Activated T-helper 1 cell treated with anti-CD3 and anti-CD28 coated beads, Interleukin-2, amount 50 U/mL, for 16 hours (primary cell): ENCODE data around the gene COL11A2.
"Not testable (repeated sequence)": the region's sequence is repeated elsewhere in the genome, so short reads cannot be mapped to it uniquely, and the experiment has no call there.

Experiments
- DNase-seq, 2 donors: peaks; one replicate each; pipeline ENCODE4 v3.0.0-alpha.2; 2020; ENCODE audit warnings: low read depth in 1 of 2, low spot score in 1 of 2

The COL11A2 gene

DNA sequence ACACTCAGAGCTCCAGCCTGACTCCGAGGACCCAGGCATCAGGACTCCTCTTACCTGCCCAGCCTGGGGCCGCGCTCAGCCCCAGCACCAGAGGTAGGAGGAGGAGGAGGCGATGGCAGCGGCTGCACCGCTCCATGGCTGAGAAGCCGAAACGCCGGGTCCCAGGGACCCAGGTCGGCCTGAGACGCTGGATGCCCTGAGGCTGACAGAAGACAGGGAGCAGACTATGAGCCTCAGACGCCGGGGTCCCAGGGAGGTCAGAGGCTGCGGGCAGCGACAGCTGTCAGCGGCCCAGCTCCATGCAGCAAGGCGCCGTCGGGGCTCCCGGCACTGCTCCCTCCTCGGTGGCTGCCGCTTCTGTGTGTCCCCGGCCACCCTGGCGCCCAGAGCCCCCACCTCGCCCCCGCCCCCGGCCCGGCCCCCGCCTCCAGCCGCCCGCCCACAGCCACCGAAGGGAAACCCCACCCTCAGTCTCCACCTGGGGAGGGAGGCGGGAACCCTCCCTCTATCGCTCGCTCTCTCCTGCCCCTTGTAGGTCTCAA, at the start of gene COL11A2:
Gene COL11A2, minus strand, starts transcription at position 363 of the 542 bp plus-strand sequence. Its CDS starts 227 bp downstream, at position 136.
- no peak for DNase-seq

DNA sequence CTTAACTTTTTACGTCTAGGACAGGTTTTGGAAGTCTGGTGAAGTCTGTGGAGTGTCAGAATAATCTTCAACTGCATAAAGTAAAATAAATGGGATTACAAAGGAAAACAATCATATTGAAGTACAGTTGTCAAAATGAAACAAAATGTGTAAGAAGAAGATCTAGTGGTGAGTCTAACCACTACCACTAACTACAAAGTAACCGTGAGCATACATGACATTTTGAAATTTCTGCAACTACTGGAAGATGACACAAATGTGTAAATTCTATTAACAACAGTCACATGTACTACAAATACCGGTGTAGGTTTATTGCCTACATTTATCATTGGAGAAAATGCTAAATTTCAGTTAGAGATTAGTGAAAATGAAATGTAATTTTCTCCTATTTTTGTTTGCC, 49.7 kb upstream of the COL11A2 start:
- DNase-seq, result no peak

DNA sequence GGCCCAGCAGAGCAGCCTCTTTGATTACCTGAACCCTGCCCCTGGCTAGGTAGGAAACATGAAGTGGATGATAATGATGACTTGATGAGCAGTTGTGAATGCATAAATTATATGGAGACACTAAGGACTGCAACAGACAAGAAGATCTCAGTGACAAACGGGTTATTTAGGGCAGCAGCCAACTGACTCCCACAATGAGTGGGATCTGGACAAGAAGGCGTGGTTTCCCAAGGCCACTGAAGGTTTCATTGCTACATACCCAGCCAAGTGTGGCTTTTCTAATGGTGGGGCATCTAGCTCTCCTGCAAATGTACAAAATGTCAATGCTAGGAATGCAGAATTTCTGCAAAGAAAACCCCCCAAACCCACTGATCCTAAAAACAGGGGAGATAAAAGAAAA, 45.5 kb upstream of the COL11A2 start:
- DNase-seq, result no peak

DNA sequence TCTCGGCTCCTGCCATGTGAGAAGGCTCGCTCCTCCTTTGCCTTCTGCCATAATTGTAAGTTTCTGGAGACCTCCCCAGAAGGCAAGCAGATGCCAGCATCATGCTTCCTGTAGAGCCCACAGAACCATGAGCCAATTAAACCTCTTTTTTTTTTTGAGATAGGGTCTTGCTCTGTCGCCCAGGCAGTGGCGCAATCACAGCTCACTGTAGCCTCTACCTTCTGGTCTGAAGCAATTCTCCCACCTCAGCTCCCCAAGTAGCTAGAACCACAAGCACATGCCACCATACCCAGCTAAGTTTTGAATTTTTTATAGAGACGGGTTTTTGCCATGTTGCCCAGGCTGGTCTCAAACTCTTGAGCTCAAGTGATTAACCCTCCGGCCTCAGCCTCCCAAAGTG, 44.6 kb upstream of the COL11A2 start:
- DNase-seq, result no peak

DNA sequence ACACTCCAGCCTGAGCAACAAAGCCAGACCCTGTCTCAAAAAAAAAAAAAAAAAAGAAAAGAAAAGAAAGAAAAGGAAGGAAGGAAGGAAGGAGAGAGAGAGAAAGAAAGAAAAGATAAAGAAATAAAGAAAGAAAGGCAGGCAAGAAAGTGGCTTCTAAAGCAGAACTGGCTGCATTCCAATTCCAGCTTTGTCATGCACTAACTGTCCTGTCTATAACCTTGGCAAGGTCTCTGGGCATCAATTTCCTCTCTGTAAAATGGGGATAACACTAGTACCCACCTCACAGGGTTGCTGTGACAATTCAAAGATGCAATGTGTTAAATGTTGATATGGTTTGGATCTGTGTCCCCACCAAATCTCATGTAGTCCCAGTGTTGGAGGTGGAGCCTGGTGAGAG, 44.1 kb upstream of the COL11A2 start:
- DNase-seq, result no peak

DNA sequence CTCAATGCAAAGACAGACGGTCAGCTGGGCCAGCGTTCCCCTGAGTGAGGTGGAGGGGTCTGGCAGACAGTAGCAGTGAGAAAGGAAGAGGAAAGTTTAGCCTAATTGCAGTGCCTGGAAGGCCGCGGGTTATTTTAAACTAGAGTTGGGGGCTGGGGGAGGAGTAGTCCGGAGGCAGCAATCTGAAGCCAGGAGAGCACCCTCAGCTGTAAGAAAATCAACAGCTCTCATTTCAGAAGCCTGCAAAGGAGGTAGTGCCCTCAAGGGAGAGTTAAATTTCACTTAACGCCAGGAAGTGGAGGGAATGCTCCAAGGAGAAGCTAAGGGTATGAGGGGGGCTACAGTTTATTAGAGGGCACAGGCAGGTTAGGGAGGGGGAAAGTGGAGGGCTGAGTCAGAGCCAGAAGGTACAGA, 43.0 kb upstream of the COL11A2 start:
- DNase-seq, result no peak

DNA sequence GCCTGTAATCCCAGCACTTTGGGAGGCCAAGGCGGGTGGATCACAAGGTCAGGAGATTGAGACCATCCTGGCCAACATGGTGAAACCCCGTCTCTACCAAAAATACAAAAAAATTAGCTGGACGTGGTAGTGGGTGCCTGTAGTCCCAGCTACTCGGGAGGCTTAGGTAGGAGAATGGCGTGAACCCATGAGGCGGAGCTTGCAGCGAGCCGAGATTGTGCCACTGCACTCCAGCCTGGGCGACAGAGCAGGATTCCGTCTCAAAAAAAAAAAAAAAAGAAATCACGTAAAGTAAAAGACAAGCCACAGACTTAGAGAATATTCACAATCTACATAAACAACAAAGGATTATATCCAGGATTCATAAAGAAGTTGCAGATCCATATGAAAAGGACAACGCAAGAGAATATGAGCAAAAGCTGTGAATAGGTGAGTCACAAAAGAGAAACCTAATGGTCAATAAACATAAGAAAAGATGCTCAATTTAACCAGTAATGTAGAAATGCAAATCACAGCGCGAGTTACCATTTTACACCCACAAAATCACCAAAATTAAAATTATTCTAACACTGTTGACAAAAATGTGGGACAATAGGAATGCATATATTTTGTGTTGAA, 34.3 kb upstream of the COL11A2 start:
- DNase-seq, result not testable (repeated sequence)

DNA sequence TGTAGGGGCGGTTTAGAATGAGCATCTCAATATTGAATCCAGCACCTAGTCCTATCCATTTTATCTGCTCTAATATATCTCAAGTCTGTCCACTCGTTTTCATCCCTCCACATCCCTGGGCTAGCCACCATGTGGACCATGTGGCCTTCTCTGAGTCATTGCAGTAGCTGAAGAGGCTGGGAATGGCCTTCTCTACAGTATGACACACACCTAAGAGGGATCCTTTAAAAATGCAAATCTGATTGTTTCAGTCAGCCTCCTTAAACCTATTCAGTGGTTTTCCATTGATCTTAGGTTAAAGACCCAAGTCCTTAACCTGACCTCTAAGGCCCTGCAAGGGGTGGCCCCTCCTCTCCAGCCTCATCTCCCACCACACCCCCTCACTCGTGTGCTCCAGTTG, 25.4 kb upstream of the COL11A2 start:
- DNase-seq, result no peak

DNA sequence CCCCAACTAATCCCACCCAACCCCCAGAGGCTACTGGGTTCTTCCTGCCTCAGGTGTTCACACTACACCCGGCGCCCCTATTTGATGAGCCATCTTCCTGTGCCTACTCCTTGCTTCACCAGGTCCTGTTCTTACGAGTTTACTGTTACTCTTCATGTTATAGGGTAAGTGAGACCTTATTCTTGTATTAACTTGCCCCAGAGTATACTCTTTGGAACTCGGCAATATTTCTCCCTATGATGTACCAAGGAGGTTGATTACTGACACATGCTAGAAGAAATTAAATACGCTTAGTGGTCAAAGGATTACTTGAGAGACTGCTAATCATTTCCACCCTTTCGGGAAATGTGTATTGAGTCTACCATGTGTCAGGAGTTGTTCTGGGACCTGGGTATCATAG, 25.0 kb upstream of the COL11A2 start:
- DNase-seq, result no peak

DNA sequence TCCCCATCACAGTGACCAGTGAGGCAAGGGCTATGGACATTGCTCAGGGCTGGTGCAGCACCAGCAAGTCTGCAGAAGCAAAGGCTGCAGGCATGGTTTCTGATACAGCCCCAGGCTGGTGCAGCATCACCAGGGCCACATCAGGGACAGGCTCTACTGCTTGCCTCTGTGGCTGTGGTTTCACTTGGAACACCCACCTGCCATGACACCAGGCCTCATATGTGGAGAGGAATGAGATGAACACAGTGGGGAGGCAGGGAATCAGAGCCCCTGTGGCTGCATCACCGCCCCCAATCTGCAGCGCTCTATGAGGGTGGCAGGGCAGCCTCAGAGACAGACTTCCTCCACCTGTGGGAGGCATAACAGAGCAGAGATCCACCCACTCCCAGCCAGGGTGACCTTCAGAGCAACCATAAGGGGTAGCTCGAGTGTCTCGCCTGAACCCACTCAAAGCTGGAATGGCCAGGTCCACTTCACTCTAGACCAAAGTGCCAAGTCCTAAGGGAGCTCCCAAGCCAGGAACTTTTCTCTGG, 23.9 kb upstream of the COL11A2 start:
- DNase-seq, result no peak

DNA sequence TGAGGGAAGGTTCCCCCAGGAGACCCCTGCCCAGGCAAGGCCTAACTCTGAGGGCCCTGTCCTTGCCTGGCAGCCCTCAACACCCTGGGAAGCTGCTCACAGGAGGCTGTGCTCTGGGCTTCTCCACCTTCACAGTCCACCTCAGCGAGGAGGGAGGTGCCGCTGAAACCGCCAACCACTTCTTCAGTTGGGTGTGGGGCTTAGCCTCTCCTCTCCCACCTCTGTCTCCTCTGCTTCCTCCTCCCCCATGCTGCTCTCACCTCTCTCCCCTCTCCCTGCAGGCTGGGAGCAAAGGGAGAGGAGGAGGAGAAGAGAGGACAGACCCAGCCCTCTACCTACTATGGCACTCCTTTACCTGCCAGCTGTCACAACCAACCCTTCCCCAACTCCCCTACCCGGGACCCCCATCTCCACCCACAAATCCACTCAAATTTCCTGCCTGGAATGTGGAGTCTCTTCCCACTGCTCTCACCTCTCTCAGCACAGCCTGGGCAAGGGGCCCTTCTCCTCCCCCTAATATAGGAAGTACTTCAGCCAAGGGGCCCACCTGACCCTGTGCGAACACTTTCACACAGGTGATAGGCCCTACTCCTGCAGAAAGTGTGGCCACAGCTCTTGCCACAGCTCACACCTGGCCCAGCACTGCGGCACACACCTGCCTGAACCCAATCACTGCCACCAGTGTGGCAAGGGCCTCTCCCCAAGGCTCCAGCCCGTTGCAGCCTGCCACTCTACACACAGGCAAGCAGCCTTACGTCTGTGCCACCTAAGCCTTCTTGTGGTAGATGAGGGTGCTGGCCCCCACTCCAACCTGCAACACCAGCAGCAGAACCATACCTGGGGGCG, 23.2 kb upstream of the COL11A2 start:
- DNase-seq, result no peak

DNA sequence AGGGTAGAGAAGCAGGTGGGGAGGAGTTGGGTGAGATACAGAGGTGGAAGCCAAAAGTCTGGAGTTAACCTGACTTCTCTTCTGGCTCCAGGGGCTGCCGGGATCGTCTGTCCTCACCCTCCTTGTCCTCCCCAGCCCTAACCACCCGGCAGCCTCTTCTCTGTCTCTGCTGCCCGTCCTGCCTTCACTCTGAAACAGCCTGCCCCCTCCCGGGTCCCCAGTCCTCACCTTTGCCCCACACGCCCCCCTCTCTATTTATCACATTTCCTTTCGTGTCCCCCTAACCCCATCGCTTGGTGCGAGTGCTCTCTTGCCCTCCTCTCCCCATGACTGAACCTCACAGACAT, 21.7 kb upstream of the COL11A2 start:
- DNase-seq, result no peak

DNA sequence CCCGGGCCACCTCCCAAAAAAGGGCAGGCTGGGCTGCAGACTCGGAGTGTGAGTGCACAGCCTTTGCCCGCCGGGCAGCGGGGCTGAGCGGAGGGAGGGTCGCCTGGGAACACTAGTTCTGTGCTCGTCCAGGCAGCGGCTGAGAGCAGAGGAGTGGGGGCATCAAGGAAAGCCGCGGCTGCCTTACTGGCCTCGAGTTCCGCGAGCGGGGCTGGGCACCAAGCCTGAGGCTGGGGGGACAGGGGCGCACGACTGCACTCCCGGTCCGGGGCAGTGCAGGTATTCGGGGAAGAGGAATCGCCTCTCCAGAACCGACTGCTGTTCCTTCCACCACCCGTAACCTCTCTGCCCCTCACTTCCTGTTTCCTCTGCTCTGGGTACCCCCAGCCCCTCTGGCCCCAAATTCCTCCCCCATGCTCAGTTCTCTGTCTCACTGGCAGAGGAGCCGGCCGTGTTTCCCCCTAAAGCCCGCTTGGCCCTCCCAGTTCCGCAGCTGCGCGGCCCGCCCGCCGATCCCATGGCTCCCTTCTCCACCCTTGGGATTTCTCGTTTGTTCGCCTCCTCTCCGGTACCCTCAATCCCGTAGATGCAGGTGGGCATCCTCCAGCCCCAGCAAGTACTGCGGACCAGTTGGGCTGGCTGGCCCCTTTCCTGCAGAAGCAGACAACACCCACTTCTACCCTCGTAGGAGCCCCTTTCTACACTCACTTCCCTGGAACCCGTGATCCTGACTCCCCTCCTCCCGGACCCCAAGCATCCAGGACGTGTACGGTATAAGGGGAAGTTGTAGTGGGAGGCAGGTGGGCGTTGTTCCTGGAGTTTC, 21.1 kb upstream of the COL11A2 start:
- DNase-seq, result no peak

DNA sequence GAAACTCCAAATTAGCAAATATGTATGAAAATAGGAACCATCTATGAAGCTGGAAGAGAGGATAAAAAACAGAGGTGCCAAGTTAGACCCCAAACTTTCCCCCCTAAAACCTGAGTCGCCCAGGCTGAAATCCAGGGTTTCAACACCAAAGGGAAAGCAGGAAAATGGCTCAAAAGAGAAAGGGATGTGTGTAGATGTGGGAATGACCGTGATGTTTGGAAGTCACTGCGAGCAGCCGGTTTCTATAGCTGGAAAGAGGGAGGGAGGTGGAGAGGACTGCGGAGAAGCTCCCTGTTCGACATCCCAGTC, 20.5 kb upstream of the COL11A2 start:
- DNase-seq, result no peak

DNA sequence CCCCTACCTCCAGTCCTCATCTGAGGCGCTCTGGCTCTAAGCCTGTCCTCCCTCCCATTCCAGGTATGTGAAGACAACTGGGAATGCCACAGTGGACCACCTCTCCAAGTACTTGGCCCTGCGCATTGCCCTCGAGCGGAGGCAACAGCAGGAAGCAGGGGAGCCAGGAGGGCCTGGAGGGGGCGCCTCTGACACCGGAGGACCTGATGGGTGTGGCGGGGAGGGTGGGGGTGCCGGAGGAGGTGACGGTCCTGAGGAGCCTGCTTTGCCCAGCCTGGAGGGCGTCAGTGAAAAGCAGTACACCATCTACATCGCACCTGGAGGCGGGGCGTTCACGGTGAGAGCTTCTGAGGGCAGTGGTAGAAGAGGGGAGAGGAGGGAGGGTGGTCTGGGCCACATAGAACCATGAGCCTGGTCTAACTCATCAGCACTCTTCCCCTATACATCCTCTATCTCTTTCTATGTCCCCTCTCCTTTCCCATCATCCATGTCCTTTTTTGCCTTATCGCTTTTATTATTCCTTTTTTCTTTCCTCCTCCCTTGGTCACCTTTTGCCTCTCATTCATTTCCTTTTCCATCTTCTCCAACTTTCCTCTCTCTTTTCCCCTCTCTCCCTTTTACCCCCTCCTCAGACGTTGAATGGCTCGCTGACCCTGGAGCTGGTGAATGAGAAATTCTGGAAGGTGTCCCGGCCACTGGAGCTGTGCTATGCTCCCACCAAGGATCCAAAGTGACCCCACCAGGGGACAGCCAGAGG, 19.6 kb upstream of the COL11A2 start:
- no peak for DNase-seq

DNA sequence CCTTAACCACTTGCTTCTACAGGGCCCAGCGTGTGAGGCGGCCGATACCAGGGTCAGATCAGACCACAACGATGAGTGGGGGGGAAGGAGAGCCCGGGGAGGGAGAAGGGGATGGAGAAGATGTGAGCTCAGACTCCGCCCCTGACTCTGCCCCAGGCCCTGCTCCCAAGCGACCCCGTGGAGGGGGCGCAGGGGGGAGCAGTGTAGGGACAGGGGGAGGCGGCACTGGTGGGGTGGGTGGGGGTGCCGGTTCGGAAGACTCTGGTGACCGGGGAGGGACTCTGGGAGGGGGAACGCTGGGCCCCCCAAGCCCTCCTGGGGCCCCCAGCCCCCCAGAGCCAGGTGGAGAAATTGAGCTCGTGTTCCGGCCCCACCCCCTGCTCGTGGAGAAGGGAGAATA, 18.9 kb upstream of the COL11A2 start:
- no peak for DNase-seq

DNA sequence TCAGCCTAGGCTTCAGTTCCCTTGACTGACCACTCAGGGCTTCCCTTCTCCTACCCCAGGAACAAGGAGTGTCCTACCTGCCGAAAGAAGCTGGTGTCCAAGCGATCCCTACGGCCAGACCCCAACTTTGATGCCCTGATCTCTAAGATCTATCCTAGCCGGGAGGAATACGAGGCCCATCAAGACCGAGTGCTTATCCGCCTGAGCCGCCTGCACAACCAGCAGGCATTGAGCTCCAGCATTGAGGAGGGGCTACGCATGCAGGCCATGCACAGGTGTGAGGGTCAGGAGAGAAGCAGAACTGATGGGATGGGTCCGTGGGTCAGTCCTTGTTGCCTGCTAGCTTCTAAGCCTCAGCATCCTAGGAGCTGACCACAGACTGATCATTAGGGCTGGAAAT, 17.6 kb upstream of the COL11A2 start:
- DNase-seq, result no peak

DNA sequence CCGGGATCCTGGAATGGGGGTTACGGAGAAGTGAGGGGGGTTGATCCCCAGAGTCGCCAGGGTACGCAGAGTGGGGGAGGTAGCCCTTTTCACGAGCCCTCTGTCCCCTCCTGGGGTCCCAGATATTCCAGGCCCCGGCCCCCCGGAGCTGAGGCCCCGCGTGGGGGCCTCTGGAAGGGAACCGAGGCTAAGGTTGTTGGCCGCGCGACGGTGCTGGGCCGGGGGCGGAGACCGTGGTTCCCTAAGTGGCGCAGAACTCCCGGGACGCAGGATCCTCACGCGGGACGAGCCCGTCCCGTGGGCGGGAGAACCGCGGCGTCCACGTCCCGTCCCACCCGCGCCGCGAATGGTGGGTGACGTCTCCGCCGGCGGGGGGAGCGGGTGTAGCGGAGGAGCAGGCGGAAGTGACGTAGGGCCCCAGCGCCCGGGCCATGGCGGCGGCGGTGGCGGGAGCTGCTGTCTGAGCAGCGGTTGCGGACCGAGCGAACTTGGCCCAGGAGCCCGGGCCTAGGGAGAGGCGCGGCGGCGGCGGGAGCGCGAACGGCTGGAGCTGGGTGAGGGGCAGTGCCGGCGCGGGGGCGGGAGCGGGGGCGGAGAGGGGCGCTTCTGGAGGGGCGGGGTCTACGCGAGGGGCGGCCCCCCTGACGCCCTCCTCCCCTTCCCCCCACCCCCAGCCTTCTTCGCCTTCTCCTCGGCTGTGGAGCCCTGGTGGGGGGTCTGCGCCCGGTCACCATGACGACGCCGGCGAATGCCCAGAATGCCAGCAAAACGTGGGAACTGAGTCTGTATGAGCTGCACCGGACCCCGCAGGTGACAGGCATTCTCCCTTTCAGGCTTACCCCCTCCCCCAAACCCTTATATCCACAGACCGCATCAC, 16.1 kb upstream of the COL11A2 start, which contains the start of gene RING1:
Gene RING1, plus strand, starts transcription at position 410 of the 877 bp plus-strand sequence. Its CDS starts 323 bp downstream, at position 733.
- DNase-seq, result peak; percentile 71 to 80

DNA sequence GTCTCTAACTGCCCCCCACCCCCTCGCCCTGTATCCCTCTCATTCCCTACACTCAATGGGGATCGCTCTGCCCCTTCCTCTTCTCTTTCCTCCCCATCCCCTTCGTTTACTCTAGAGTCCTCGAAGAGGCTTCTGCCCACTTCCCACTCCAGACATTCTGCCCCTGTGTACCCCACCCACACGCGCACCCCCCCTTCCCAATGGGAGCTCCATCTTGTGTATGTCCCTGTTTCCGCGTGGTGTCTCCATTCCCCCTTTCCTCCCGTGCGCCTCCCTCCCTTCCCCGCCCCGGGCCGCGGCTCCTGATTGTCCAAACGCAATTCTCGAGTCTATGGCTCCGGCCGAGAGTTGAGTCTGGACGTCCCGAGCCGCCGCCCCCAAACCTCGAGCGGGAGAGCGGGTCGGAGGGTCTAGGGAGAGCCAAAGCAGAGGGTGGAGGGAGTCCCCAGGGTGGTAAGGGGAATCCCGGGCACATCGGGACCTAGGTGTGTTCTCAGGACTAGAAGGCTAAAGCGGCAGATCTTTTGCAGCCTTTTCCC, 15.4 kb upstream of the COL11A2 start:
- no peak for DNase-seq
